Muscle layer of duodenum (tissue), 2 donors: ENCODE measurements around the gene GIPC3.
A peak's percentile ranks its signal among the peaks of the same experiment; 100 is the strongest.

Source experiments
- H3K27ac ChIP-seq: one replicate; pipeline ENCODE4 v1.7.0; 2013; ENCODE audit warnings: mild to moderate bottlenecking, low read length
- H3K27me3 ChIP-seq: one replicate; pipeline ENCODE4 v1.7.0; 2013; ENCODE audit warnings: low read depth, mild to moderate bottlenecking, control low read depth, low read length
- H3K36me3 ChIP-seq, 2 donors: one replicate each; pipeline ENCODE4 v1.7.0; 2013; ENCODE audit warnings: low read length in 2 of 2, control low read depth in 1 of 2, mild to moderate bottlenecking in 1 of 2; ENCODE audit not compliant: insufficient read depth in 2 of 2, control insufficient read depth in 1 of 2
- H3K4me1 ChIP-seq, 2 donors: one replicate each; pipeline ENCODE4 v1.7.0; 2013; ENCODE audit warnings: low read length in 2 of 2, mild to moderate bottlenecking in 2 of 2, control low read depth in 1 of 2, moderate library complexity in 1 of 2; ENCODE audit not compliant: insufficient read depth in 2 of 2, control insufficient read depth in 1 of 2
- H3K4me3 ChIP-seq, 2 donors: one replicate each; pipeline ENCODE4 v1.7.0; 2013; ENCODE audit warnings: low read length in 2 of 2, low read depth in 1 of 2, mild to moderate bottlenecking in 1 of 2
- H3K9me3 ChIP-seq, 2 donors: one replicate each; pipeline ENCODE4 v1.7.0; 2013; ENCODE audit warnings: low read length in 2 of 2, control low read depth in 1 of 2, mild to moderate bottlenecking in 1 of 2; ENCODE audit not compliant: control insufficient read depth in 1 of 2
- donor health status: healthy.

Gene GIPC3

GRCh38 chr19:3607303-3608078 lies 22.2 kb downstream of the GIPC3 start:
- no peaks in the 10 kb centered on the region for H3K9me3 ChIP-seq
- H3K36me3 ChIP-seq: peaks cover 6 to 20% of the 10 kb centered on the region in 2 donors
- H3K4me3 ChIP-seq: peak overlapping the region; percentile 42 to 65
- H3K27me3 ChIP-seq: no peaks in the 10 kb centered on the region
- H3K4me1 ChIP-seq: peaks cover 0 to 25% of the 10 kb centered on the region in 2 donors
- no peak overlapping the region for H3K27ac ChIP-seq

DNA sequence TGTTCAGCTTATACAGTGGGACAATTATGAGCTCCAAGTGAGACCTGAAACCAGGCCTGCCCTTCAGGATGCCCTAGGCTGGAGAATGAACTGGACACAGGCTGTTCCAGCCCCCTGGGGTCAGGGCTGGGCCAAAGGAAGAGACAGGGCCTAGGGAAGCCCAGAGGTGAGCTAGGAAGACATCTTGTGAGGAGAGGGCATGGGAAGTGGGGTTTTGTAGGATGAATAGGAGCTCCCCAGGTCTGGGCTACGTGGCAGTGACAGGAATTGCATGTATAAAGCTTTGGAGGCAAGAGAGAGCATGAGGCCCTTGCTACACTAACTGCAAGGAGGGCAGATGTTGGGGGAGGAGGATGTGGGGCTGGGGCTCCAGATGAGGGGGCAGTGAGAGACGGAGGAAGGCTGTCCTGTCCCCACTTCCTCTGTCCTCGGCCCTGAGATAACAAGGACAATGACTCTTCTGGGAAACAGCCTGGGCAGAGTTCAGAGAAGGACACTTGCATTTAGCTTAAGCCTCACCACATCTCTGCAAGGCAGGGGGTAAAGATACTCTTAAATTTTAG lies 22.9 kb downstream of the GIPC3 start:
- peaks cover 0 to 28% of the 10 kb centered on the region in 2 donors for H3K4me1 ChIP-seq
- no peaks in the 10 kb centered on the region for H3K27me3 ChIP-seq
- peaks cover 6 to 23% of the 10 kb centered on the region in 2 donors for H3K36me3 ChIP-seq
- peak overlapping the region in 1 of 2 donors; percentile 65 for H3K4me3 ChIP-seq
- no peak overlapping the region for H3K27ac ChIP-seq
- H3K9me3 ChIP-seq: no peaks in the 10 kb centered on the region

- H3K27ac ChIP-seq: no peak overlapping the region
- H3K9me3 ChIP-seq: no peaks in the 10 kb centered on the region
- H3K36me3 ChIP-seq: peaks cover 6 to 23% of the 10 kb centered on the region in 2 donors
- peaks cover 0 to 35% of the 10 kb centered on the region in 2 donors for H3K4me1 ChIP-seq
- no peaks in the 10 kb centered on the region for H3K27me3 ChIP-seq
- no peak overlapping the region for H3K4me3 ChIP-seq
These were observed 23.6 kb downstream of the GIPC3 start for GRCh38 chr19:3608750-3609322.

DNA sequence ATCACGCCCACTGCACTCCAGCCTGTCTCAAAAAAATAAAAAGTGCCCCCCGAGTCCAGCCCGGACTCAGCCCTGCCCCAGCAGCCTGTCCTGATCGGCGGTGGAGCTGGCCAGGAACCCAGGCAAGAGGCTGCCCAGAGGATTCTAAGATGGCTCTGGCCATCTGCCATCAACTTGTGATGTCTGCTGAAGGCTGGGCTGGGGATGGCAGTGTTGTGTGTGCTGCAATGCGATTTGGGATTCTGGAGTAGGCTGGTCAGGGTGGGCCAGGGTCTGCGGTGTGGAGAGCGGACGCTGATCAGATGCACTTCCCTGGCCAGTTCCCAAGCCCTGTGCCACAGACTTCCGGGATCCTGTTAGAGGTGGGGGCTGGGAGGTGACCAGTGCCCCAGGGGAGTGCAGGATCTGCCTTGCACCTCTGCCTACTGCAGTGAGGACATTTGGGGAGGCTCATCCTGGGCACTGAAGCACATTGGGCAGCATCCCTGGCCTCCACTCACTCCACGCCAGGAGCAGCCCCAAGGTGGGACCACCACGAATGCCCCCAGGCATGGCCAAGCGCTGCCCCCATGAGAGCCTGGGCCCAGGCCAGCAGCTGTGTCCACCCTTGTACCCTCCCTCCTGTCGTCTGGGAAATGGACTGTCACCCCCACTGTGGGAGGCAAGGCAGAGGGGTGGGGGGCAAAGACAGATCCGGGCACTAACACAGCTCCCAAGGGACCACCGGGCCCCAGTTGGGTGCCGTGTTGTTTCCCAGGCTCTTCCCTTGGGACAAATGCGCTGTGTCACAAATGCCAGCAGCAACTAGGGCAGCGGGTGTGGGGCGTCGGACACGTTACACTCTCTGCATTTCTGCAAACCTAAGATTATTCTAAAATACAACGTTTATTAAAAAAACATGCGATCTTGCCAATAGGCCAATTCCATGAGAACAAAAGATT lies 24.8 kb downstream of the GIPC3 start:
- Histone ChIP-seq H3K4me3 (no peak overlapping the region), H3K36me3 (peaks cover 6 to 23% of the 10 kb centered on the region in 2 donors), H3K4me1 (peaks cover 0 to 41% of the 10 kb centered on the region in 2 donors), H3K27me3 (no peaks in the 10 kb centered on the region), H3K27ac (no peak overlapping the region), H3K9me3 (no peaks in the 10 kb centered on the region)

- H3K4me1 ChIP-seq: peaks cover 0 to 39% of the 10 kb centered on the region in 2 donors
- H3K27ac ChIP-seq: no peak overlapping the region
- no peaks in the 10 kb centered on the region for H3K27me3 ChIP-seq
- H3K36me3 ChIP-seq: peaks cover 6 to 23% of the 10 kb centered on the region in 2 donors
- H3K9me3 ChIP-seq: no peaks in the 10 kb centered on the region
- H3K4me3 ChIP-seq: no peak overlapping the region
These were observed 25.8 kb downstream of the GIPC3 start for GRCh38 chr19:3610745-3611717.

- no peak overlapping the region for H3K4me3 ChIP-seq
- no peaks in the 10 kb centered on the region for H3K27me3 ChIP-seq
- no peaks in the 10 kb centered on the region for H3K9me3 ChIP-seq
- no peak overlapping the region for H3K27ac ChIP-seq
- peaks cover 0 to 34% of the 10 kb centered on the region in 2 donors for H3K4me1 ChIP-seq
- peaks cover 6 to 23% of the 10 kb centered on the region in 2 donors for H3K36me3 ChIP-seq
These were observed 26.6 kb downstream of the GIPC3 start for GRCh38 chr19:3611841-3612240.

DNA sequence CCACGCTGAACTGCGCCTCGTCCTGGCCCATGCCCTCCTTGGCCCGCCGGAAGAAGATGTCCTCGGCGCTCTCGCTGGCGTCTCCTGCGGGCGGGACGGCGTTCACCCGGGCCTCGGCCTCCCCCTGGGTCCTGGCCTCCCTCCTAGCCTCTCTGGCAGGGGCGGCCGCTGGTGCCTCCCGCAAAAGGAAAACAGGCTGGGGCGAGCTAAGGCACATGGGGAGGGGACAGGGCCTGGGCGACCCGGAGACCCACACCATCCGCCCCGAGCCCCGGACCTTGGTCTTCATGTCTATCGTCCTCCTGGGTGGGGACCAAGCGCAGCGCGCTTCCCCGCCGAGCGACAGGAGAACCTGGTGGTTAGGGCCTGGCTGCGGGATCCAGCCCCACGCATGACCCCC lies 27.1 kb downstream of the GIPC3 start:
- Histone ChIP-seq H3K27ac (no peak overlapping the region), H3K27me3 (no peaks in the 10 kb centered on the region), H3K4me1 (peaks cover 0 to 30% of the 10 kb centered on the region in 2 donors), H3K36me3 (peaks cover 6 to 28% of the 10 kb centered on the region in 2 donors), H3K4me3 (no peak overlapping the region), H3K9me3 (no peaks in the 10 kb centered on the region)

GRCh38 chr19:3612901-3613741 lies 27.8 kb downstream of the GIPC3 start:
- H3K9me3 ChIP-seq: no peaks in the 10 kb centered on the region
- no peaks in the 10 kb centered on the region for H3K27me3 ChIP-seq
- H3K4me1 ChIP-seq: peaks cover 0 to 25% of the 10 kb centered on the region in 2 donors
- no peak overlapping the region for H3K4me3 ChIP-seq
- H3K27ac ChIP-seq: no peak overlapping the region
- peaks cover 6 to 32% of the 10 kb centered on the region in 2 donors for H3K36me3 ChIP-seq

DNA sequence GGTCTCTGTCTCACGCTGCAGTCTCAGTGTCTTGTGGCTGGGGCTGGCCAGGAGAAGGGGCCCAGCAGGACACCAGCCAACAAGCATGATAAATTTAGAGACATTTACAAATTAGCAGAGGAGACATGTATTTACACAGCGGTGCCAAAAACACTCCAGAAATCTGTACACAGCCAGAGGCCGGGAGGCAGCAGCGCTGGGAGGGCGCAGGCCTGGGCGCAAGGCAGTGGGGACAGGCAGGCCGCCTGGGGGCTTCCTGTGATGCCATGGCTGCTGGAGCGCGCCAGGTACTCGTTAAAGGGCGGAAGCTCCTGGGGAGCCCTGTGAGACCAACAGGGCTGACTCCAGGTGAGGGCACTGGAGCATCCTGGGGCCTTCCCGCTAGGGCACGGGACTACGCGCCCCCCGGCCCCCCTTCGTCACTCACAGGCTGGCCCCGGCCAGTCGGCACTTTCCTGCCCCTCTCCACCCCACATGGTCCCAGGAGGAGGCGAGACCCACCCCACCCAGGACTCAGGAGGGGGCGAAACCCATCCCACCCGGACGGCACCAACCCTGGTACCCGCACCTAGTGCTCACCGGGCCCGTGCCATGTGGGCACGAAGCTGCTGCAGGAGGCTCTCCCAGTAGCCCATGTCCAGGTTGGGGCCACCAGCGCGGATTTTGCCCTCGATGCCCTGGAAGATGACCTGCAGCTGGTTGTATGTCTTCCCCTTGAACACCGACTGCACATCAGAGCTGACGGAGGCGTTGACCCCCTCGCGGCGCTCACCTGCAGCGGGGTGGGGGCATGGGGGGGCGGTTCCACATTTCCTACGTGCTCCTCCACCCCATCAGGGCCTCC lies 28.8 kb downstream of the GIPC3 start:
- Histone ChIP-seq H3K9me3 (no peaks in the 10 kb centered on the region), H3K4me1 (peaks cover 0 to 25% of the 10 kb centered on the region in 2 donors), H3K4me3 (no peak overlapping the region), H3K36me3 (peaks cover 6 to 33% of the 10 kb centered on the region in 2 donors), H3K27ac (no peak overlapping the region), H3K27me3 (no peaks in the 10 kb centered on the region)
